Brain microvascular endothelial cell (primary cell): ENCODE results near the gene NRCAM.

ENCODE experiments used
- DNase-seq: peaks from one replicate; pipeline ENCODE4 v3.0.0-alpha.2; 2020
- H3K27ac ChIP-seq: fragments of 250-450 bp; sonication (Bioruptor Pico); 2 replicates; pipeline ENCODE4 v1.5.1; 2020; ENCODE audit warnings: mild to moderate bottlenecking, moderate library complexity
- H3K27me3 ChIP-seq: fragments of 250-450 bp; sonication (Bioruptor Pico); replicated peaks from 2 replicates; pipeline ENCODE4 v1.5.1; 2020; ENCODE audit warnings: mild to moderate bottlenecking
- H3K36me3 ChIP-seq: fragments of 250-450 bp; sonication (Bioruptor Pico); replicated peaks from 2 replicates; pipeline ENCODE4 v1.5.1; 2020; ENCODE audit warnings: mild to moderate bottlenecking
- H3K4me3 ChIP-seq: 2 replicates; pipeline ENCODE4 v1.5.1; 2011; ENCODE audit warnings: low read depth, mild to moderate bottlenecking, control low read depth, low read length, moderate library complexity
- in situ Hi-C: cut with HindIII; loops from 2 replicates; pipeline ENCODE4 v1.10.0; 2017; ENCODE audit warnings: low sequenced_read_pairs, low pct_ligation_motif_present
- TF ChIP-seq, protein P1 (sequence below): IDR thresholded peaks from 2 replicates; pipeline ENCODE4 v1.5.1; 2011; ENCODE audit warnings: low read depth, mild to moderate bottlenecking, moderate library complexity, low read length, control low read depth, inconsistent platforms; ENCODE audit errors: missing control alignments

Gene NRCAM

DNA sequence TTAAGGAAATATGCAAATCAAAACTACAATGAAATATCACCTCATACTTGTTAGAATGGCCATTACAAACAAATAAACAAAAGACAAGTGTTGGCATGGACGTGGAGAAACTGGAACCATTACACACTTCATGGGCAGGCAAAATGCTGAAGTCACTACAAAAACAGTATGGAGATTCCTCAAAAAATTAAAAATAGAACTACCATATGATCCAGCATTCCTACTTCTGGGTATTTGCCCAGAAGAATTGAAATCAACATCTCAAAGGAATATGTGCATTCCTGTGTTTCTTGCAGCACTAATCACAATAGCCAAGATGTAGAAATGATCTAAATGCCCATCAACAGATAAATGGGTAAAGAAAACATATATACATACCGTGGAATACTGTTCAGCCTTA, 83.6 kb downstream of the NRCAM start:
- in situ Hi-C loops: no loop called here
- TF ChIP-seq, protein P1, sequence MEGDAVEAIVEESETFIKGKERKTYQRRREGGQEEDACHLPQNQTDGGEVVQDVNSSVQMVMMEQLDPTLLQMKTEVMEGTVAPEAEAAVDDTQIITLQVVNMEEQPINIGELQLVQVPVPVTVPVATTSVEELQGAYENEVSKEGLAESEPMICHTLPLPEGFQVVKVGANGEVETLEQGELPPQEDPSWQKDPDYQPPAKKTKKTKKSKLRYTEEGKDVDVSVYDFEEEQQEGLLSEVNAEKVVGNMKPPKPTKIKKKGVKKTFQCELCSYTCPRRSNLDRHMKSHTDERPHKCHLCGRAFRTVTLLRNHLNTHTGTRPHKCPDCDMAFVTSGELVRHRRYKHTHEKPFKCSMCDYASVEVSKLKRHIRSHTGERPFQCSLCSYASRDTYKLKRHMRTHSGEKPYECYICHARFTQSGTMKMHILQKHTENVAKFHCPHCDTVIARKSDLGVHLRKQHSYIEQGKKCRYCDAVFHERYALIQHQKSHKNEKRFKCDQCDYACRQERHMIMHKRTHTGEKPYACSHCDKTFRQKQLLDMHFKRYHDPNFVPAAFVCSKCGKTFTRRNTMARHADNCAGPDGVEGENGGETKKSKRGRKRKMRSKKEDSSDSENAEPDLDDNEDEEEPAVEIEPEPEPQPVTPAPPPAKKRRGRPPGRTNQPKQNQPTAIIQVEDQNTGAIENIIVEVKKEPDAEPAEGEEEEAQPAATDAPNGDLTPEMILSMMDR: no peak
- Histone ChIP-seq H3K27me3 (no peaks in the 10 kb centered on the region), H3K27ac (no peak overlapping the region), H3K36me3 (no peaks in the 10 kb centered on the region), H3K4me3 (no peak overlapping the region)
- no peak for DNase-seq

DNA sequence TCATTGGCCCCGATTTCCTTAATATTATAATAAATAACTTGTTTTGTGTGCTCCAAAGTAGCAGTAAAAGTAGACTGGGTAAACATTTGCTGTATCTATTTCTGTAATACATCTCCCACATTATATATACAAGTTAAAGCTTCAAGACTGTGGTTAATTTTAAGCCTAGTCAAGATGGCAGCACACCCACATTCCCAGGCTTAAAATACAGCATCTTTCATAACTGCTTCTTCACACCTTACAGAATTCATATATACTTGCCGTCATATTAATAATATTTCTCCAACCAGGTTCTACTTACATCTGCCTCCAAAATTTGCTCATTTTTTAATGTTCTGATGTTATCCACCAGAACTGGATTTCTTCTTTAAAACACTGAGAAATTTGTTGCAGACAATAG, 85.6 kb downstream of the NRCAM start:
- H3K27me3 ChIP-seq: no peaks in the 10 kb centered on the region
- in situ Hi-C loops: no loop called here
- no peak overlapping the region for H3K27ac ChIP-seq
- no peaks in the 10 kb centered on the region for H3K36me3 ChIP-seq
- H3K4me3 ChIP-seq: no peak overlapping the region
- TF ChIP-seq, protein P1: no peak
- no peak for DNase-seq

DNA sequence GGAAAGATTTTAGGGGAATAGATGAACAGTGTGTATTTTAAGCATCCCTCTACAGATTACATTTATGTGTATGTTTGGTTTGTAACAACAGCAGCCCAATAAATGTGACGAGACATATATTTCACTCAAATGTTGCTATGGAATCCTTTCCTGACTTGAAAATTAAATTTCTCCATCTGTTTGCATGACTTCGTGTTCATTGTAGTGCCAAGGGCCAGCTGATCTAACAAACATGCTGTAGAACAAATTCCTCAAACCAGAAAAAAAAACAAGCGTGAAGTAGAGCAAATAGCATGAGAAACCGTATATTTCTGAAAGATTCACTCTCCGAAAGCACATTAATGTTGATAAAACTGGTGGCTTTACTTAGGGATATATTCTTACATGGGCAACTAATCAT, 87.8 kb downstream of the NRCAM start:
- no peak for DNase-seq
- H3K4me3 ChIP-seq: no peak overlapping the region
- in situ Hi-C loops: no loop called here
- no peak overlapping the region for H3K27ac ChIP-seq
- H3K27me3 ChIP-seq: no peaks in the 10 kb centered on the region
- TF ChIP-seq, protein P1: no peak
- H3K36me3 ChIP-seq: no peaks in the 10 kb centered on the region

DNA sequence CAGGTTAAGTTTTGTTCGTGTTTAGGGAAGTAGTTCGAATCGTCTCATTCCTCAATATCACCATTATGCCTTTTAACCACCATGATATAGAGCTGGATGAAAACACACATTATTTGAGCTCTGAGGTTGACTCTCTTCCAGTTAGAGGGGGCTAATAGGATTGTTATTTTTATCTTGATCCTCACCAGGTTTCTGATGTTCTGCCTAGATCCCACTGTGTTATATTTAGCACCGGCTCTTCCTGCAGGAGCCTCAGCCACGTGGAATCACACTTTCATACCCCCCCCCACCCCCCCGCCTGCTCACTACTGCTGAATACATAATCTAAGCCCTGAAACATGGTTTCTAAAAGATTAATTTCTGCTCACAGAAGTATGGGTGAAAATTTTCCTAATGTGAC, 88.3 kb downstream of the NRCAM start:
- in situ Hi-C loops: no loop called here
- Histone ChIP-seq H3K4me3 (no peak overlapping the region), H3K36me3 (no peaks in the 10 kb centered on the region), H3K27me3 (no peaks in the 10 kb centered on the region), H3K27ac (no peak overlapping the region)
- DNase-seq: no peak
- TF ChIP-seq, protein P1: no peak

DNA sequence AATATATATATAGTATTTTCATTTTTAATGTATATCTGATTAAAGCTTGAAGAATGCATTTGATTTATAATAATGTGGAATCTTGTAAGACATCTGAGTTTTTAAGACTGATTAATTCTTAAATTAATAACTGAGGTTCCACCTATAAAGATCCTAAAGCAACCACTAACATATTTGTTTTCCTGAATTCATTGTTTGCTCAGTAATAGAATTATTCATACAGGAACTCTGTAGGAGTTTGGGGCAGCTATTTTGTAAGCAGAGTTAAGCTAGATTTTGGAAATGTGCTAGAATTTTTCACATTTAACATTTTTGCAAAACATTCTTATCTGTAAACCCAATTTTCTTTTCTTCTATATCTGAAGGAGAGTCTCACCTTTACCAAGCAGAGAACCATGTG, 88.9 kb downstream of the NRCAM start:
- no peaks in the 10 kb centered on the region for H3K36me3 ChIP-seq
- no peak overlapping the region for H3K27ac ChIP-seq
- TF ChIP-seq, protein P1: no peak
- no peaks in the 10 kb centered on the region for H3K27me3 ChIP-seq
- no peak for DNase-seq
- H3K4me3 ChIP-seq: no peak overlapping the region
- in situ Hi-C loops: no loop called here

DNA sequence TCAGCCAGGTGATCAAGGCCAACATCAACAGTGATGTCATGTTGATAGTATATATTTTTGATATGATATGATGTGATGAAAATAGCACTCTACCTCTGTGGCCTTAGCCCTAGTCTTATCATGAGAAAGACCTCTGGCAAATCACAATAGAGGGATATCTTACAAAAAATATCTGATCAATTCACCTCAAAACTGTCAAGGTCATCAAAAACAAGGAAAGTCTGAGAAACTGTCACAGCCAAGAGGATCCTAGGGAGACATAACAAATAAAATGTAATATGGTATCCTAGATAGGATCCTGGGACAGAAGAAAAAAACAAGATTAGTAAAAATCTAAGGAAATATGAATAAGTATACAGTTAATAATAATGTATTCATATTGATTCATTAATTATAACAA, 92.6 kb downstream of the NRCAM start:
- TF ChIP-seq, protein P1: no peak
- H3K27ac ChIP-seq: no peak overlapping the region
- no peak for DNase-seq
- no peaks in the 10 kb centered on the region for H3K27me3 ChIP-seq
- H3K4me3 ChIP-seq: no peak overlapping the region
- no peaks in the 10 kb centered on the region for H3K36me3 ChIP-seq
- in situ Hi-C loops: no loop called here
